ENCODE results near the gene TCF7L2.

TCF7L2 gene

GRCh38 chr10:113005380-113005779 lies 55.3 kb downstream of the TCF7L2 start:
- in situ Hi-C loops (cut with MboI; ENCODE audit: low sequenced_read_pairs, unreplicated experiment) = no loop called here
- DNase-seq (ENCODE audit: low spot score) = no peak

GRCh38 chr10:113006656-113007342 lies 56.8 kb downstream of the TCF7L2 start:
- DNase-seq (ENCODE audit: low spot score) = no peak
- no peak for TF ChIP-seq CTCF (IDR thresholded peaks at IDR 0.05; ENCODE audit: borderline replicate concordance, control extremely low read depth, extremely low read depth, insufficient read depth, missing control alignments)
- in situ Hi-C loops (cut with MboI; ENCODE audit: low sequenced_read_pairs, unreplicated experiment) = no loop called here

More at GRCh38 chr10:113005380-113005779, 55.3 kb downstream of the TCF7L2 start:
- no peak for TF ChIP-seq CTCF (IDR thresholded peaks at IDR 0.05; ENCODE audit: borderline replicate concordance, control extremely low read depth, extremely low read depth, insufficient read depth, missing control alignments)

- no peak for TF ChIP-seq CTCF (IDR thresholded peaks at IDR 0.05; ENCODE audit: borderline replicate concordance, control extremely low read depth, extremely low read depth, insufficient read depth, missing control alignments)
- in situ Hi-C loops (cut with MboI; ENCODE audit: low sequenced_read_pairs, unreplicated experiment) = no loop called here
- no peak for DNase-seq (ENCODE audit: low spot score)
Measured at GRCh38 chr10:113007343-113007771, 57.3 kb downstream of the TCF7L2 start.

- no peak for DNase-seq (ENCODE audit: low spot score)
- no peak for TF ChIP-seq CTCF (IDR thresholded peaks at IDR 0.05; ENCODE audit: borderline replicate concordance, control extremely low read depth, extremely low read depth, insufficient read depth, missing control alignments)
- in situ Hi-C loops (cut with MboI; ENCODE audit: low sequenced_read_pairs, unreplicated experiment) = no loop called here
Measured at GRCh38 chr10:113007821-113008220, 57.8 kb downstream of the TCF7L2 start.

- no peak for DNase-seq (ENCODE audit: low spot score)
- no peak for TF ChIP-seq CTCF (IDR thresholded peaks at IDR 0.05; ENCODE audit: borderline replicate concordance, control extremely low read depth, extremely low read depth, insufficient read depth, missing control alignments)
- in situ Hi-C loops (cut with MboI; ENCODE audit: low sequenced_read_pairs, unreplicated experiment) = no loop called here
Measured at GRCh38 chr10:113011592-113012374, 61.7 kb downstream of the TCF7L2 start.

GRCh38 chr10:113015201-113015600 lies 65.2 kb downstream of the TCF7L2 start:
- no peak for DNase-seq (ENCODE audit: low spot score)
- no peak for TF ChIP-seq CTCF (IDR thresholded peaks at IDR 0.05; ENCODE audit: borderline replicate concordance, control extremely low read depth, extremely low read depth, insufficient read depth, missing control alignments)
- in situ Hi-C loops (cut with MboI; ENCODE audit: low sequenced_read_pairs, unreplicated experiment) = no loop called here

All from GM13976 (cell line).